ENCODE results near the gene QPRT. TPM values are rescaled to one million over a fixed set of nuclear protein-coding genes. Genes with fewer than 3 reads are reported as not detected.
"Not testable (repeated sequence)": the region's sequence is repeated elsewhere in the genome, so short reads cannot be mapped to it uniquely, and the experiment has no call there.

The QPRT gene
- polyA plus RNA-seq, 1 of the 3 experiments (the other 2 are of a cell fraction), result 12.5 TPM

DNA sequence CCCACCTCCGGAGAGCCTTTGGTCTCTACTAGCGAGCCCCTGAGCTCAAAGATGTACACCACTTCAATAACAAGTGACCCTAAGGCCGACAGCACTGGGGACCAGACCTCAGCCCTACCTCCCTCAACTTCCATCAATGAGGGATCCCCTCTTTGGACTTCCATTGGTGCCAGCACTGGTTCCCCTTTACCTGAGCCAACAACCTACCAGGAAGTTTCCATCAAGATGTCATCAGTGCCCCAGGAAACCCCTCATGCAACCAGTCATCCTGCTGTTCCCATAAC is 15.2 kb upstream of the QPRT start (continued):
- TF ChIP-seq RCOR1 (IDR thresholded peaks at IDR 0.05; ENCODE audit: low read length) (no peak), NRF1 (IDR thresholded peaks at IDR 0.05; ENCODE audit: low read depth, low read length) (no peak), EP300 (IDR thresholded peaks at IDR 0.05; ENCODE audit: borderline replicate concordance in 1 of 2, low read depth in 1 of 2, low read length in 1 of 2) (no peak)

DNA sequence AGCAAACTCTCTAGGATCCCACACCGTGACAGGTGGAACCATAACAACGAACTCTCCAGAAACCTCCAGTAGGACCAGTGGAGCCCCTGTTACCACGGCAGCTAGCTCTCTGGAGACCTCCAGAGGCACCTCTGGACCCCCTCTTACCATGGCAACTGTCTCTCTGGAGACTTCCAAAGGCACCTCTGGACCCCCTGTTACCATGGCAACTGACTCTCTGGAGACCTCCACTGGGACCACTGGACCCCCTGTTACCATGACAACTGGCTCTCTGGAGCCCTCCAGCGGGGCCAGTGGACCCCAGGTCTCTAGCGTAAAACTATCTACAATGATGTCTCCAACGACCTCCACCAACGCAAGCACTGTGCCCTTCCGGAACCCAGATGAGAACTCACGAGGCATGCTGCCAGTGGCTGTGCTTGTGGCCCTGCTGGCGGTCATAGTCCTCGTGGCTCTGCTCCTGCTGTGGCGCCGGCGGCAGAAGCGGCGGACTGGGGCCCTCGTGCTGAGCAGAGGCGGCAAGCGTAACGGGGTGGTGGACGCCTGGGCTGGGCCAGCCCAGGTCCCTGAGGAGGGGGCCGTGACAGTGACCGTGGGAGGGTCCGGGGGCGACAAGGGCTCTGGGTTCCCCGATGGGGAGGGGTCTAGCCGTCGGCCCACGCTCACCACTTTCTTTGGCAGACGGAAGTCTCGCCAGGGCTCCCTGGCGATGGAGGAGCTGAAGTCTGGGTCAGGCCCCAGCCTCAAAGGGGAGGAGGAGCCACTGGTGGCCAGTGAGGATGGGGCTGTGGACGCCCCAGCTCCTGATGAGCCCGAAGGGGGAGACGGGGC is 14.7 kb upstream of the QPRT start:
- no peaks in the 10 kb centered on the region for H3K27me3 ChIP-seq (ENCODE audit: insufficient read depth)
- no peak for DNase-seq
- ChIA-PET POLR2A (no interaction called here), CTCF (no interaction called here)
- no peaks in the 10 kb centered on the region for H4K20me1 ChIP-seq (ENCODE audit: insufficient read depth)
- H3K4me2 ChIP-seq, result no peak overlapping the region
- H2AFZ ChIP-seq (ENCODE audit: low read depth), result no peak overlapping the region
- no peaks in the 10 kb centered on the region for H3K9me2 ChIP-seq
- no peak overlapping the region for H3K27ac ChIP-seq (ENCODE audit: low read depth in 2 of 2, low read length in 1 of 2)
- H3K79me2 ChIP-seq (ENCODE audit: insufficient read depth), result no peaks in the 10 kb centered on the region
- H3K4me1 ChIP-seq (ENCODE audit: control insufficient read depth in 1 of 2, insufficient read depth in 2 of 2, low read depth in 1 of 2, low read length in 1 of 2), result peaks cover 0 to 2% of the 10 kb centered on the region in 2 experiments; a peak in 1 of 4 replicates
- WGBS (ENCODE audit: low lambda C conversion rate), result 91% methylated on average over 33 of the region's 35 CpGs
- H3K9me3 ChIP-seq, result no peaks in the 10 kb centered on the region
- H3K4me3 ChIP-seq (ENCODE audit: low read depth in 2 of 2, low read length in 1 of 2), result no peak overlapping the region
- no peaks in the 10 kb centered on the region for H3F3A ChIP-seq (replicated peaks; ENCODE audit: insufficient read depth)
- H3K9ac ChIP-seq, result no peak overlapping the region
- H3K36me3 ChIP-seq (replicated peaks in 1 of 2; ENCODE audit: control insufficient read depth in 1 of 2, insufficient read depth in 2 of 2, low read length in 1 of 2), result no peaks in the 10 kb centered on the region
- TF ChIP-seq RFX5 (IDR thresholded peaks at IDR 0.05; ENCODE audit: low read length), result no peak
- no peak for TF ChIP-seq POLR2AphosphoS5 (IDR thresholded peaks at IDR 0.05; ENCODE audit: low read depth, low read length)
- TF ChIP-seq YY1 (IDR thresholded peaks at IDR 0.05; ENCODE audit: low read depth), result no peak

DNA sequence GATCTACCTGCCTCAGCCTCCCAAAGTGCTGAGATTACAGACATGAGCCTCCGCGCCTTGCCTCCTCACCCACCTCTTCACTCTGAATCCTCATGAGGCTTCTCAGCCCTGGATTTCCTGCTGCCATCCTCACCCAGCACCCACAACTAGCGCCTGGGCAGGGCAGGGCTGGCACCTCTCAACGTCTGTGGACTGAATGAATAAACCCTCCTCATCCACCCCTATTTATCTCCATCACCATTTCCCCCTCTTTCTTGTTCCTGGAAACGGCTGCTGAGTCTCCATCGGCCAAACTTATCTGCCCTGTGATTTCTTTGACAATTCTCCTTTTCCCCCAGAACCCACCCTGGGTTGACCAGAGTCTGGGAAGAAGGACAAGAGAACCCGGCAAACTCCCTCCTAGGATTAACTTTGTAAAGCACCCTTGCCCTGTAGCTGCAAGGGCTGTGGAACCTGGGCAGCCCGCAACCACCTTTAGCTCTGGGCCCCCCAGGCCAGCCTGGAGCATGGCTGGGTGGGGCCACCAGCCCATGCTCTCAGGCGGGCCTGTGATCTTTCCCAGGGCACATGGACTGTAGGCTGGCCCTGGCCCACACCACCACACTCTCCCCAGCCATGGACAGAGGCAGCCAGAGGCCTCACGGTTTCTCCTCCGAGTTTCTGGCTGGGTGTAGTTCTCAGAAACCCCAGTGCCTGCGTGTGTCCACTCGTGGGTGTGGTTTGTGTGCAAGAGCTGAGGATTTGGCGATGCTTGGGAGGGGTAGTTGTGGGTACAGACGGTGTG is 13.5 kb upstream of the QPRT start:
- Histone ChIP-seq H4K20me1 (ENCODE audit: insufficient read depth) (no peaks in the 10 kb centered on the region), H3K4me3 (ENCODE audit: low read depth in 2 of 2, low read length in 1 of 2) (no peak overlapping the region), H3F3A (replicated peaks; ENCODE audit: insufficient read depth) (no peaks in the 10 kb centered on the region), H2AFZ (ENCODE audit: low read depth) (no peak overlapping the region), H3K79me2 (ENCODE audit: insufficient read depth) (no peaks in the 10 kb centered on the region), H3K27me3 (ENCODE audit: insufficient read depth) (no peaks in the 10 kb centered on the region), H3K9ac (no peak overlapping the region), H3K9me2 (no peaks in the 10 kb centered on the region), H3K36me3 (replicated peaks in 1 of 2; ENCODE audit: control insufficient read depth in 1 of 2, insufficient read depth in 2 of 2, low read length in 1 of 2) (no peaks in the 10 kb centered on the region), H3K9me3 (no peaks in the 10 kb centered on the region), H3K27ac (ENCODE audit: low read depth in 2 of 2, low read length in 1 of 2) (no peak overlapping the region), H3K4me1 (ENCODE audit: control insufficient read depth in 1 of 2, insufficient read depth in 2 of 2, low read depth in 1 of 2, low read length in 1 of 2) (peaks cover 0 to 2% of the 10 kb centered on the region in 2 experiments; a peak in 1 of 4 replicates), H3K4me2 (no peak overlapping the region)
- WGBS (ENCODE audit: low lambda C conversion rate), result 81% methylated on average over 11 of the region's 15 CpGs
- DNase-seq, result no peak
- ChIA-PET CTCF (interaction anchor here (0.9 kb wide), 1 partner anchor 70 kb away, joined by 3 read pairs; no protein-coding TSS in a partner anchor), POLR2A (no interaction called here)
- TF ChIP-seq, protein P1, sequence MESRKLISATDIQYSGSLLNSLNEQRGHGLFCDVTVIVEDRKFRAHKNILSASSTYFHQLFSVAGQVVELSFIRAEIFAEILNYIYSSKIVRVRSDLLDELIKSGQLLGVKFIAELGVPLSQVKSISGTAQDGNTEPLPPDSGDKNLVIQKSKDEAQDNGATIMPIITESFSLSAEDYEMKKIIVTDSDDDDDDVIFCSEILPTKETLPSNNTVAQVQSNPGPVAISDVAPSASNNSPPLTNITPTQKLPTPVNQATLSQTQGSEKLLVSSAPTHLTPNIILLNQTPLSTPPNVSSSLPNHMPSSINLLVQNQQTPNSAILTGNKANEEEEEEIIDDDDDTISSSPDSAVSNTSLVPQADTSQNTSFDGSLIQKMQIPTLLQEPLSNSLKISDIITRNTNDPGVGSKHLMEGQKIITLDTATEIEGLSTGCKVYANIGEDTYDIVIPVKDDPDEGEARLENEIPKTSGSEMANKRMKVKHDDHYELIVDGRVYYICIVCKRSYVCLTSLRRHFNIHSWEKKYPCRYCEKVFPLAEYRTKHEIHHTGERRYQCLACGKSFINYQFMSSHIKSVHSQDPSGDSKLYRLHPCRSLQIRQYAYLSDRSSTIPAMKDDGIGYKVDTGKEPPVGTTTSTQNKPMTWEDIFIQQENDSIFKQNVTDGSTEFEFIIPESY (IDR thresholded peaks at IDR 0.05; ENCODE audit: borderline replicate concordance, low read depth), result no peak
- TF ChIP-seq RXRA (IDR thresholded peaks at IDR 0.05; ENCODE audit: borderline replicate concordance, low read depth), result no peak
- no peak for TF ChIP-seq CHD2 (IDR thresholded peaks at IDR 0.05; ENCODE audit: low read length, partially characterized antibody)

DNA sequence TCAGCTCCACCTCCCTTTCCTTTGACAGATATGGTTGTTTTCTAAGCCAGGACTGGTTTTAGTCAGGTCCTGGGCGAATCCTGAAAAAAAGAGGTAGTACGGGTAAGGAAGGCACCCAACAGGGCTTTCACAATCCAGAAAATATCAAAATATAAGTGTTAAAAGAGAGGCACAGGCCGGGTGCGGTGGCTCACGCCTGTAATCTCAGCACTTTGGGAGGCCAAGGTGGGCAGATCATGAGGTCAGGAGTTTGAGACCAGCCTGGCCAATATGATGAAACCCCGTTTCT is 11.7 kb upstream of the QPRT start:
- H3K79me2 ChIP-seq (ENCODE audit: insufficient read depth); POLR2A ChIA-PET; H3K9me3 ChIP-seq; H3K9ac ChIP-seq; H3K27me3 ChIP-seq (ENCODE audit: insufficient read depth); CTCF ChIA-PET; H4K20me1 ChIP-seq (ENCODE audit: insufficient read depth); H3K27ac ChIP-seq (ENCODE audit: low read depth in 2 of 2, low read length in 1 of 2); H3K9me2 ChIP-seq; H3F3A ChIP-seq (replicated peaks; ENCODE audit: insufficient read depth); H3K4me3 ChIP-seq (ENCODE audit: low read depth in 2 of 2, low read length in 1 of 2); DNase-seq; H3K4me2 ChIP-seq; H2AFZ ChIP-seq (ENCODE audit: low read depth); H3K36me3 ChIP-seq (replicated peaks in 1 of 2; ENCODE audit: control insufficient read depth in 1 of 2, insufficient read depth in 2 of 2, low read length in 1 of 2); H3K4me1 ChIP-seq (ENCODE audit: control insufficient read depth in 1 of 2, insufficient read depth in 2 of 2, low read depth in 1 of 2, low read length in 1 of 2): not testable (repeated sequence)
- 83% methylated on average over 6 of the region's 6 CpGs for WGBS (ENCODE audit: low lambda C conversion rate)

Data from SK-N-SH (cell line).